A673 (cell line): ENCODE measurements around the gene GREB1L.

ENCODE experiments used
- CTCF ChIP-seq: fragments of 300-800, 200-600 bp; sonication (generic); conservative IDR thresholded peaks from 2 replicates; pipeline ENCODE4 v1.5.1; 2017; ENCODE audit warnings: low read depth, mild to moderate bottlenecking, antibody characterized with exemption, low read length, moderate library complexity, mixed read lengths
- EZH2 ChIP-seq: fragments of 200-600 bp; sonication (generic); IDR thresholded peaks from 2 replicates; pipeline ENCODE4 v1.6.1; 2017; ENCODE audit warnings: borderline replicate concordance, low read depth, mild to moderate bottlenecking, mixed read lengths, antibody characterized with exemption, low read length; ENCODE audit not compliant: poor library complexity, severe bottlenecking

DNA sequence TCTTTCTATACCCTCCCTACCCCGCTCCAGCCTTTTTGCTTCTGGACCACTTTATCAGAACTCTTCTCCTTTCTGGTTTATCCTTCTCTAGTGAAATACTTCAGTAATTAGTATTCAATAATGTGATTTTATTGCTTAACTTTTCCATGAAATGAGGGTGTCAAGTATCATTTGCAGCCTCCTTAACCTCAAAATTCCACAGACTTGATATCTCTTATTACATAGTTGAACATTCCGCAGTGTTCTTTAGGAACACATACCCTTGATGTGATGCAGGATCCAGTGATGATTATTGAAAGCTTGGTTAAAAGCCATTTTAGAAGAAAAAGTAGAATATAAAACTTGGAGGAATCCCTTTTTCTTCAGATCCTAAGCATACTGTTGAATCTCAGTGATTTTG is 94.8 kb downstream of the GREB1L start:
- TF ChIP-seq CTCF = no peak
- no peak for TF ChIP-seq EZH2
